HG03558 (cell line): ENCODE data around the gene BTBD7.

ENCODE experiments used
- ATAC-seq: cut with Tn5 transposase; IDR thresholded peaks from one replicate; pipeline ENCODE4 v1.9.1; 2021; ENCODE audit warnings: moderate number of reproducible peaks; ENCODE audit not compliant: unreplicated experiment; ENCODE audit errors: extremely low read depth

Gene BTBD7

GRCh38 chr14:93201155-93201704 is 131.6 kb downstream of the BTBD7 start:
- ATAC-seq: no peak

- ATAC-seq: no peak
Measured at GRCh38 chr14:93200553-93200952, 132.3 kb downstream of the BTBD7 start.

- ATAC-seq: no peak
Measured at GRCh38 chr14:93199031-93199430, 133.8 kb downstream of the BTBD7 start.

GRCh38 chr14:93195316-93195999 is 137.4 kb downstream of the BTBD7 start:
- ATAC-seq: no peak
